K562 (cell line): Measurements from ENCODE around the gene FUNDC1. TPM values are rescaled to one million over a fixed set of nuclear protein-coding genes. Genes with fewer than 3 reads are reported as not detected.

Experiments used
- ATAC-seq: fragments of 200-7000 bp; cut with Tn5 transposase; 3 replicates; pipeline ENCODE4 v1.9.1; 2020; ENCODE audit warnings: moderate library complexity
- BruUV-seq: library from RNA; stranded (reverse); fragments of 400-500 nt; replicated peaks from 2 replicates; lab custom pipeline; 2021; lab: Mats Ljungman, UMichigan
- CTCF ChIA-PET: fragments of 300-600 bp; formaldehyde crosslinking; extraction: SDS; loops from one replicate; lab custom pipeline; 2021; ENCODE audit warnings: low intra/inter-chr PET ratio; lab: Yijun Ruan, JAX
- POLR2A ChIA-PET: fragments of 300-600, 350-650 bp; sonication (Branson Sonifier 250); formaldehyde crosslinking; extraction: SDS; loops from one replicate; lab custom pipeline; 2021; ENCODE audit warnings: antibody characterized with exemption, inconsistent platforms; lab: Yijun Ruan, JAX
- DNase-seq, 4 experiments: peaks; one replicate each; pipeline versions ENCODE4 v3.0.0 to v3.0.0-alpha.2; 2011 to 2018; ENCODE audit warnings: low spot score in 3 of 4, mixed read lengths in 3 of 4; ENCODE audit errors: extremely low read depth in 1 of 4
- FAIRE-seq: peaks from 2 replicates; lab custom pipeline; 2011; peaks lifted over from hg19 to GRCh38; lab: Jason Lieb, UNC
- H2AFZ ChIP-seq: 2 replicates; pipeline ENCODE4 v1.6.0; 2011; ENCODE audit warnings: low read depth, low read length, control low read depth, inconsistent platforms
- H3K27ac ChIP-seq: fragments of 200-600 bp; 3 replicates; pipeline ENCODE4 v1.8.0; 2011; ENCODE audit warnings: low read depth, mild to moderate bottlenecking, control low read depth, inconsistent platforms, low read length, moderate library complexity, mixed read lengths; ENCODE audit errors: extremely low read depth
- H3K27me3 ChIP-seq, 2 experiments: fragments of 300-600 bp in 1 of 2; 2 replicates in 1 of 2; 3 replicates in 1 of 2; pipeline versions ENCODE4 v1.6.0 to v1.8.0; 2011; ENCODE audit warnings: inconsistent platforms in 2 of 2, low read length in 2 of 2, mild to moderate bottlenecking in 1 of 2, mixed read lengths in 1 of 2, moderate library complexity in 1 of 2; ENCODE audit not compliant: control insufficient read depth in 2 of 2, insufficient read depth in 2 of 2
- H3K36me3 ChIP-seq: fragments of 300-600 bp; 3 replicates; pipeline ENCODE4 v1.8.0; 2011; ENCODE audit warnings: mild to moderate bottlenecking, low read length, inconsistent platforms; ENCODE audit not compliant: control insufficient read depth, insufficient read depth
- H3K4me1 ChIP-seq, 2 experiments: fragments of 200-600 bp in 1 of 2; replicated peaks in 1 of 2; 2 replicates in 1 of 2; 3 replicates in 1 of 2; pipeline versions ENCODE4 v1.5.1 to v1.8.0; 2011; ENCODE audit warnings: inconsistent platforms in 2 of 2, low read length in 2 of 2, mild to moderate bottlenecking in 1 of 2, mixed read lengths in 1 of 2, moderate library complexity in 1 of 2; ENCODE audit not compliant: control insufficient read depth in 2 of 2, insufficient read depth in 2 of 2
- H3K4me2 ChIP-seq: 2 replicates; pipeline ENCODE4 v1.6.1; 2011; ENCODE audit warnings: low read length, control low read depth, inconsistent platforms, mixed read lengths; ENCODE audit not compliant: insufficient read depth
- H3K4me3 ChIP-seq: fragments of 200-600 bp; sonication (generic), shearing (Covaris generic); 2 replicates; pipeline ENCODE4 v1.5.1; 2016; ENCODE audit warnings: control low read depth, inconsistent platforms
- H3K79me2 ChIP-seq: fragments of 200-600 bp; 3 replicates; pipeline ENCODE4 v1.8.0; 2011; ENCODE audit warnings: low read length, inconsistent platforms; ENCODE audit not compliant: control insufficient read depth, insufficient read depth
- H3K9ac ChIP-seq, 2 experiments: 2 replicates each; pipeline versions ENCODE4 v1.6.0 to v1.6.1; 2011; ENCODE audit warnings: low read depth in 2 of 2, low read length in 2 of 2, control low read depth in 1 of 2, inconsistent platforms in 1 of 2, mild to moderate bottlenecking in 1 of 2, mixed read lengths in 1 of 2; ENCODE audit not compliant: insufficient read depth in 1 of 2
- H3K9me1 ChIP-seq: one replicate; pipeline ENCODE4 v1.6.0; 2011; ENCODE audit warnings: inconsistent platforms, mild to moderate bottlenecking, low read length, moderate library complexity; ENCODE audit not compliant: control insufficient read depth, insufficient read depth
- H3K9me3 ChIP-seq: replicated peaks from 2 replicates; pipeline ENCODE4 v1.5.1; 2011; ENCODE audit warnings: low read depth, low read length, inconsistent platforms; ENCODE audit not compliant: control insufficient read depth, insufficient read depth
- H4K20me1 ChIP-seq: replicated peaks from 2 replicates; pipeline ENCODE4 v1.6.1; 2011; ENCODE audit warnings: low read length, inconsistent platforms, mixed read lengths; ENCODE audit not compliant: control insufficient read depth, insufficient read depth
- NFIC ChIP-seq: fragments of 450-650 bp; IDR thresholded peaks from 2 replicates; pipeline ENCODE4 v1.6.1; 2017; ENCODE audit warnings: mild to moderate bottlenecking, inconsistent platforms
- POLR2AphosphoS2 ChIP-seq: IDR thresholded peaks from 2 replicates; pipeline ENCODE4 v1.6.1; 2012; ENCODE audit warnings: low read length, improper control_type of control experiment
- ZBTB40 ChIP-seq, 2 experiments: fragments of 450-650 bp in 1 of 2; sonication (generic) in 1 of 2; formaldehyde crosslinking in 1 of 2; IDR thresholded peaks; 2 replicates each; pipeline versions ENCODE4 v1.7.1 to v1.9.0; 2016 to 2022; ENCODE audit warnings: inconsistent platforms in 1 of 2, mild to moderate bottlenecking in 1 of 2, missing genetic modification reagents in 1 of 2
- ZNF79 ChIP-seq: fragments of 250-450 bp; sonication (Bioruptor Pico); IDR thresholded peaks from 2 replicates; pipeline ENCODE4 v1.4.0; 2020; ENCODE audit warnings: low read depth, mild to moderate bottlenecking, moderate library complexity
- WGBS: fragments of 100-300 bp; shearing (Covaris generic); methylation state at CpG from one replicate; pipeline ENCODE4 v1.1.6; 2016; ENCODE audit warnings: low coverage, mixed read lengths; ENCODE audit not compliant: insufficient coverage; ENCODE audit errors: missing lambda C conversion rate; 5-methylcytosine and 5-hydroxymethylcytosine counted together
- in situ Hi-C: fragments of 300-500 bp; cut with MboI; formaldehyde crosslinking; loops from 4 replicates; pipeline ENCODE4 v1.15.0; 2018; ENCODE audit warnings: inconsistent platforms, mixed read lengths
- intact Hi-C: fragments of 100-400 bp; cut with micrococcal nuclease; formaldehyde crosslinking; loops from 2 replicates; pipeline ENCODE4 v1.14.2; 2022
- polyA plus RNA-seq, 8 experiments: library from polyadenylated mRNA; depleted of rRNA in 4 of 8; stranded (reverse) in 5 of 8; unstranded in 3 of 8; fragments of >200 nt; fragmentation: Nextera tagmentation in 2 of 8; fragmentation: Illumina TruSeq in 1 of 8; extraction: Ambion mirVana in 2 of 8; extraction: Trizol in 1 of 8; gene quantifications; 2 replicates each; pipeline versions ENCODE4 v1.2.1 to v1.2.3, GENCODE V29; 2011 to 2014; ENCODE audit warnings: inconsistent platforms in 1 of 8, missing spikeins in 1 of 8
- total RNA-seq, 7 experiments: library from RNA; depleted of rRNA in 6 of 7; stranded (reverse); fragments of >200 nt in 6 of 7; fragmentation: Illumina TruSeq in 2 of 7; extraction: Trizol in 2 of 7; gene quantifications; 2 replicates each; pipeline versions ENCODE4 v1.2.1 to v1.2.3, GENCODE V29; 2011 to 2021; ENCODE audit warnings: low replicate concordance in 1 of 7

Gene FUNDC1
- total and polyA plus RNA-seq, 9 of the 15 experiments (the other 6 are each of a cell fraction or from before 2014, with no cell fraction given): 15.6 to 59.1 (median 29.3) TPM

- Histone ChIP-seq H3K9me3 (no peaks in the 10 kb centered on the region), H3K27me3 (no peaks in the 10 kb centered on the region), H3K4me1 (no peaks in the 10 kb centered on the region; a peak in 1 of 5 replicates), H3K9ac (no peak overlapping the region), H2AFZ (no peak overlapping the region), H3K4me3 (no peak overlapping the region)
- intact Hi-C loops: no loop called here
- ChIA-PET POLR2A (interaction anchor here (1.1 kb wide), 1 partner anchor 13 kb away, joined by 3 read pairs; the partner anchor contains the start of gene FUNDC1), CTCF (no interaction called here)
- in situ Hi-C loops: no loop called here
- ATAC-seq (no peak), FAIRE-seq (no peak)
- WGBS: 67% methylated on average over 3 of the region's 3 CpGs
- no peak for TF ChIP-seq ZNF79 (CRISPR knock-in tag)
- TF ChIP-seq, all 486 proteins: peak for 0
- H3K9me1 ChIP-seq: no peaks in the 10 kb centered on the region
- no TSS peak for BruUV-seq
- no peaks in the 10 kb centered on the region for H4K20me1 ChIP-seq
- no peak overlapping the region for H3K4me2 ChIP-seq
- no peak for DNase-seq
- peaks cover 5% of the 10 kb centered on the region; the same call in 1 of the 3 replicates for H3K36me3 ChIP-seq
- no peaks in the 10 kb centered on the region; the same call in 2 of the 3 replicates for H3K79me2 ChIP-seq
- H3K27ac ChIP-seq: no peak overlapping the region
These were observed 13.3 kb downstream of the FUNDC1 start for GRCh38 chrX:44529310-44529709.

- ATAC-seq: no peak
- WGBS: 70% methylated on average over 2 of the region's 3 CpGs
- no peaks in the 10 kb centered on the region for H3K27me3 ChIP-seq
- CTCF ChIA-PET: no interaction called here
- no peak overlapping the region for H3K4me2 ChIP-seq
- TF ChIP-seq ZBTB40 (IDR thresholded peaks at IDR 0.05) (no peak), ZBTB40 (CRISPR knock-in tag; IDR thresholded peaks at IDR 0.05) (no peak), NFIC (peak; percentile 56), POLR2AphosphoS2 (no peak)
- TF ChIP-seq, all 486 proteins: peak for 1
- intact Hi-C loops (no loop called here), in situ Hi-C loops (no loop called here)
- Histone ChIP-seq H4K20me1 (no peaks in the 10 kb centered on the region), H3K9ac (no peak overlapping the region), H3K27ac (no peak overlapping the region), H2AFZ (no peak overlapping the region), H3K4me1 (no peaks in the 10 kb centered on the region), H3K79me2 (no peaks in the 10 kb centered on the region), H3K9me3 (no peaks in the 10 kb centered on the region), H3K36me3 (no peaks in the 10 kb centered on the region), H3K4me3 (no peak overlapping the region), H3K9me1 (no peaks in the 10 kb centered on the region)
- BruUV-seq: no TSS peak
- POLR2A ChIA-PET: no interaction called here
- peak in 1 of 4 experiments; percentile 7 for DNase-seq
- FAIRE-seq: no peak
These were observed 28.4 kb downstream of the FUNDC1 start for GRCh38 chrX:44514272-44514671.
